Germinal center (tissue), 1 donor: ENCODE measurements around the gene INF2.
"Not testable (repeated sequence)": the region's sequence is repeated elsewhere in the genome, so short reads cannot be mapped to it uniquely, and the experiment has no call there.

Experiments used
- DNase-seq: peaks from one replicate; pipeline ENCODE4 v3.0.0; 2012; ENCODE audit warnings: mixed read lengths, low spot score

INF2 gene

GRCh38 chr14:104657101-104657524, 32.3 kb upstream of the INF2 start:
- DNase-seq, result peak; percentile 91

- DNase-seq, result peak; percentile 77
These were observed 31.7 kb upstream of the INF2 start for GRCh38 chr14:104657563-104658324.

GRCh38 chr14:104658325-104658712, 31.1 kb upstream of the INF2 start:
- DNase-seq, result peak; percentile 82

- DNase-seq, result no peak
These were observed 30.3 kb upstream of the INF2 start for GRCh38 chr14:104659146-104659545.

- DNase-seq, result peak; percentile 63
These were observed 29.5 kb upstream of the INF2 start for GRCh38 chr14:104659764-104660523.

- peak; percentile 85 for DNase-seq
These were observed 28.8 kb upstream of the INF2 start for GRCh38 chr14:104660597-104660996.

DNA sequence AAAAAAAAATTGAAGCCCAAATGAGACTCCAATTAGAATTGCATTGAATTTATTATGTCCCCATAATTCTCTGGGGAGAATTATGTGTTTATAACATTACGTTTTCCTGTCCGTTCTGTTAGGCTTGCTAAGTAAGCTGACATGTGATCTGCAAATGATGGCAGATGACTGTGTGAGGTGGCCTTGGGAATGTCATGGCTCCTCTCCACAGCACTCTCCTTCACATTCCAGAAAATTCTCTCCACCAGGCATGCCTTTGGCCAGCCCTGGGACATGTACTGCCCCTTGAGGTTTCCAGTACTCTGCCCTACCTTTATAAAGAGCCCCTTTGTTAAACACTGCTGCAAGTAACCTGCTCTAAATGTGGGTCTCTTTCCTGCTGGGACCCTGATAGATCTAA, 28.3 kb upstream of the INF2 start:
- no peak for DNase-seq

DNA sequence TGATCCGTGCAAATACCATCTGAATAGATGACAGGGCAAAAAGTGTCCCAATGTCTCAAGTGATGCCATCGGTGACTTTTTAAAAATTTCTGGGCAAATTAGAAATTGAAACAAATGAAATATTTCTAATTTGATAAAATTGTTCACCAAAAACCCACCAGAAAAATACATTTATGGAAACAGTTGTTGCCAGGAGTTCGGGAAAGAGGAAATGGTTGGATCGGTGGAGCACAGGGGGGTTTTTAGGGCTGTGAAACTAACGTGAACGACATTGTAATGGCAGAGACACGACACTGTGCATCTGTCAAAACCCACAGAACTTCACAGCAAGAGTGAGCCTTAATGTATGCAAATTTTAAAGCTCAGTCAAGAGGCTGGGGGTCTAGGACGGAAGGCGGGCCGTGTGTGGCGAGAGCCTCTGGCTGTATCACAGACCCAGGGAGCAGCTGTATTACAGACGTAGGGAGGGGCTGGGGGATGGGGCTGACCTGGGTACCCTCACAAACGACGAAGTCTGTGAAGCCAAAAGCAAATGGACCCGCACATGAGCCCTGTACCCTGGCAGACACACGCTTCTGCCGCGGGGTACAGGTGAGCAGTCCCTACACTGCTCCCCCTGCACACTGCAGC, 27.8 kb upstream of the INF2 start:
- DNase-seq, result not testable (repeated sequence)

DNA sequence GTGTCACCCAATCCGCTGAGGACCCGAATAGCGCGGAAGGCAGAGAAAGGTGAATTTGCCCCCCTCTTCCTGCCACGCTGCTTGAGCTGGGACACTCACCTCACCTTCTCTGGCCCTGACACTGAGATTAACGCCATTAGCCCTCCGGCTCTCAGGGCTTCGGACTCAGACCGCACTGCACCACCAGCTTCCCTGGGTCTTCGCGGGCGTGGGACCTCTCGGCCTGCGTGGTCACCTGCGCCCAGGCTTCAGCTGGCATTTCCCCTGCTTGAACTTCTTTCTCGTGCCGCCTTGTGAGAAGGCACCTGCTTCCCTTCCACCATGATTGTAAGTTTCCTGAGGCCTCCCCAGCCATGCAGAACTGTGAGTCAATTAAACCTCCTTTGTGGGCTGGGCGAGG, 26.9 kb upstream of the INF2 start:
- DNase-seq, result not testable (repeated sequence)

- DNase-seq, result no peak
These were observed 25.3 kb upstream of the INF2 start for GRCh38 chr14:104664107-104664506.

- DNase-seq, result no peak
These were observed 24.8 kb upstream of the INF2 start for GRCh38 chr14:104664588-104664987.

GRCh38 chr14:104665114-104665656, 24.2 kb upstream of the INF2 start:
- no peak for DNase-seq

- peak; percentile 71 for DNase-seq
These were observed 23.5 kb upstream of the INF2 start for GRCh38 chr14:104665657-104666522.

DNA sequence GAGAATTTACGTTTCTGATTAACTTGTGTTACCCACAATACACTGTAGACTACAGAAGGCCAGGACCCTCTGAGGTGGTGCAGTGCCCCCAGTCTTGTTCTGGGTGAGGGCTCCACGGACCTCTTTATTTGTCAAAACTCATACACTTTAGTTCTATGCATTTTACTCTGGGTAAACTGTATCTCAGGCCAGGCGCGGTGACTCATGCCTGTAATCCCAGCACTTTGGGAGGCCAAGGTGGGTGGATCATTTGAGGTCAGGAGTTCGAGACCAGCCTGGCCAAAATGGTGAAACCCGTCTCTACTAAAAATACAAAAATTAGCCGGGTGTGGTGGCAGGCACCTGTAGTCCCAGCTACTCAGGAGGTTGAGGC, 22.9 kb upstream of the INF2 start:
- not testable (repeated sequence) for DNase-seq

- no peak for DNase-seq
These were observed 22.4 kb upstream of the INF2 start for GRCh38 chr14:104666981-104667380.

- no peak for DNase-seq
These were observed 19.7 kb upstream of the INF2 start for GRCh38 chr14:104669697-104670096.

DNA sequence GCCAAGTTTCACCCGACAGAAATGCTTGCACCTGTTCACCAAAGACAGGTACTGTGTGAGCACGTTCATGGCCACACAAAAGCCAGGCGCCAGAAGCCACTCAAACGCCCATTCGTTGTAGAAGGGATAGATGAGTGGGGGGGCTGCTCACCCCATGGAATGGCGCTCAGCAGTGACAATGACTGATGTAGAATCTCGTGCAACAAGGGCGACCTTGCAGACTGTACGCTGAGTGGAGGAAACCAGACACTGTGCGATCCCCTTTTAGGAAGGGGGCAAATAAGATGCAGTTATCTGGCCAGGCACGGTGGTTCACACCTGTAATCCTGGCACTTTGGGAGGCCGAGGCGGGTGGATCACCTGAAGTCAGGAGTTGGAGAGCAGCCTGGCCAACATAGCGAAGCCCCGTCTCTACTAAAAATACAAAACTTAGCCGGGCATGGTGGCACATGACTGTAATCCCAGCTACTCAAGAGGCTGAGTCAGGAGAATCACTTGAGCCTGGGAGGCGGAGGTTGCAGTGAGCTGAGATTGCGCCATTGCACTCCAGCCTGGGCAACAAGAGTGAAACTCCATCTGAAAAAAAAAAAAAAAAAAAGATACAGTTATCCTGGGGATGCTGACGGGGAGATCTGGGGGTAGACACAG, 18.0 kb upstream of the INF2 start:
- not testable (repeated sequence) for DNase-seq

GRCh38 chr14:104672119-104672518, 17.3 kb upstream of the INF2 start:
- DNase-seq, result not testable (repeated sequence)

- no peak for DNase-seq
These were observed 15.9 kb upstream of the INF2 start for GRCh38 chr14:104673481-104673880.

DNA sequence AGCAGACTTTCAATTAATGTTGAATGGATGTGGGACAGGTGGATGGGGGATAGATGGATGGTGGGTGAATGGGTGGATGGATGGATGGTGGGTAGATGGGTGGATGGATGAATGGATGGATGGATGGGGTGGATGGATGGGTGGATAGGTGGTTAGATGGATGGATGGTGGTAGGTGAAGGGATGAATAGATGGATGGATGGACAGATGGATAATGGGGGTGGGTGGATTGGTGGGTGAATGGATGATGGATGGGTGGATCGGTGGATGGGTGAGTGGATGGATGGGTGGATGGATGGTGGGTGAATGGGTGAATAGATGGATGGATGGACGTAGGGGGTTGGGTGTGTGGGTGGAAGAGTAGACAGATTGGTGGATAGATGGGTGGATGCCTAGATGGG, 14.0 kb upstream of the INF2 start:
- DNase-seq, result no peak

- no peak for DNase-seq
These were observed 13.2 kb upstream of the INF2 start for GRCh38 chr14:104676130-104676693.
